ENCODE data around the gene XYLT1.
A peak's percentile ranks its signal among the peaks of the same experiment; 100 is the strongest.

Gene XYLT1

DNA sequence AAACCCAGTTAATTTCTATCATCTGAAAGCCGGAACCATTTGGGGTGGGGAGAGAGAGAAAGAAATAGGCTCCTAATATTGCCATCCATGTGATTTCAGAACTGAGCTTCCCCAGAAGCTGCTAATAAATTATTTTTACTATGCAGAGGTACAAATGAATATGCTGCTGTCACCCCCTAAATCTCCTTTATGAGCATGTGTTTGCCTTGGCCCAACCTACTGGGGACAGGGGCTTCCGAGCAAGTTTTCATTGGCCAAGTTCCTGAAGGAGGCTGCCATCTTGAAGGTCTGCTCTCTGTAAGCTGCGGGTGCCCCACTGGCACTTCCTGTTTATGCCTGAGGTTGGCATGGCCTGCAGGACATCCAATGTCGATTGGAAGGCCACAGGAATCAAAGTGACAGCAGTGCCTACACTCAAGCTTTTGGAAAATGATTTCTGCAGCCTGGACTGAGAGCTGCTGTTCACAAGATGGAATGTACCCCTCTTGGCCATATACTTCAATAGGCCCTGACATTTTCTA is 194.7 kb downstream of the XYLT1 start:
- POLR2A ChIA-PET (ENCODE audit: low non-redundant PET) = no interaction called here
- TF ChIP-seq, protein P1, sequence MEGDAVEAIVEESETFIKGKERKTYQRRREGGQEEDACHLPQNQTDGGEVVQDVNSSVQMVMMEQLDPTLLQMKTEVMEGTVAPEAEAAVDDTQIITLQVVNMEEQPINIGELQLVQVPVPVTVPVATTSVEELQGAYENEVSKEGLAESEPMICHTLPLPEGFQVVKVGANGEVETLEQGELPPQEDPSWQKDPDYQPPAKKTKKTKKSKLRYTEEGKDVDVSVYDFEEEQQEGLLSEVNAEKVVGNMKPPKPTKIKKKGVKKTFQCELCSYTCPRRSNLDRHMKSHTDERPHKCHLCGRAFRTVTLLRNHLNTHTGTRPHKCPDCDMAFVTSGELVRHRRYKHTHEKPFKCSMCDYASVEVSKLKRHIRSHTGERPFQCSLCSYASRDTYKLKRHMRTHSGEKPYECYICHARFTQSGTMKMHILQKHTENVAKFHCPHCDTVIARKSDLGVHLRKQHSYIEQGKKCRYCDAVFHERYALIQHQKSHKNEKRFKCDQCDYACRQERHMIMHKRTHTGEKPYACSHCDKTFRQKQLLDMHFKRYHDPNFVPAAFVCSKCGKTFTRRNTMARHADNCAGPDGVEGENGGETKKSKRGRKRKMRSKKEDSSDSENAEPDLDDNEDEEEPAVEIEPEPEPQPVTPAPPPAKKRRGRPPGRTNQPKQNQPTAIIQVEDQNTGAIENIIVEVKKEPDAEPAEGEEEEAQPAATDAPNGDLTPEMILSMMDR (conservative IDR thresholded peaks at IDR 0.05; ENCODE audit: low read depth) = no peak
- CTCF ChIA-PET = no interaction called here
- no peak for DNase-seq (ENCODE audit: low spot score)
- H3K27ac ChIP-seq = no peak overlapping the region

DNA sequence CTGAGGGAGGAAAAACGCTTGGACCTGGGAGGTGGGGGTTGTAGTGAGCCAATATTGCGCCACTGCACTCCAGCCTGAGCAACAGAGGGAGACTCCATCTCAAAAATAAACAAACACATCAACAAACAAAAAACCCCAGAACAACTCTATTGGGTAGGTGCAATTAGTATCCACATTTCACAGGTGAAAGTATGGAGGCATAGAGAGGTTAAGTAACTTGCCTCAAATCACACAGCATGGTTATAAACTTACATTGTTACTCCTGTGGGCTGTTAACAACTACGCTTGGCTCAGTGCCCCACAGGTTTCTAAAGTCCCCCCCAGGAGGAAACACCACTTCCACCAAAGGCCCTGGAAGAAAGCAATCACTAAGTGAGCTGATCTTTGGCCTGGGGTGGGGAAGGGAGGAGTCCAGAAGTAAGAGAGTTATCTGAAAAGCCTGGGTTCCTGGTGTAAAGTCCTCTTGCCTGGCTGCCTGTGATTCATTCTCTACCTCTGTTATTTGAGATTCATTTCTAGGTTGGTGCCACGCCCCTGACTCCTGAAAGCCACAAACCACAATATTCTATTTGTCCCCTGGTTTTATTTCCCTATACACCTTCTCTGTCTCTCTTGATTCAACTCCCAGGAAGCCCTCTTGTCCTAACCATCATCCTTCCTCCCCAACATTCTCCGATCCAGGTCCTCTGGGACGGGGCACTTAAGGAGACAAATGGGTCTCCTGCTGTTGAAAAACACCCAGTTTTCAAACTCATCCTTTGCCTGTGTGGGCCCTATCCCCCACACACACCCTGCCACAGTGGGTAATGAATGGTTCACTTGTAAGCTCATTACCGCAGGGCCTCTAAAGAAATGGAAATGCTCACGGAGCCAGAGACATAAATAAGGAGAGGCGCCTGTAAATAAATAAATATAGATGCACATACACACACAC is 195.4 kb downstream of the XYLT1 start:
- TF ChIP-seq, protein P1 (conservative IDR thresholded peaks at IDR 0.05; ENCODE audit: low read depth) = no peak
- H3K27ac ChIP-seq = no peak overlapping the region
- ChIA-PET POLR2A (ENCODE audit: low non-redundant PET) (no interaction called here), CTCF (no interaction called here)
- peak; percentile 35 for DNase-seq (ENCODE audit: low spot score)

DNA sequence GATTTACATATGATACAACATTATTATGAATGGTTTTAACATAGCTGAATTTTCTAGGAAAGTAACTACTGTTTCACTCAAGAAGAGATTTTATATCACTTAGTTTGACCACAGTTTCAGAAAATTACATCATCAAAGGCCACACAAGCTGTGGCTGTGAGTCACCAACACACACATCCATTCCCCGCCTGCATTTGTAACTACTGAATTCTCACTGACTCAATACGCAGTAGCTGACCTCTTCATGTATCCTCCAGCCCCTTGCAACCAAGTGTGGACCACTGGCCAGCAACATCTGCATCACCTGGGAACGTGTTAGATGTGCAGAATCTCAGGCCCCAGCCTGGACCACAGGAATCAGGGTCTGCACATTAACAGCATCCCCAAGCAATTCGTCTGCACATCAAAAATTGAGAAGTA is 197.6 kb downstream of the XYLT1 start:
- TF ChIP-seq, protein P1 (conservative IDR thresholded peaks at IDR 0.05; ENCODE audit: low read depth) = no peak
- no peak overlapping the region for H3K27ac ChIP-seq
- peak; percentile 42 for DNase-seq (ENCODE audit: low spot score)
- POLR2A ChIA-PET (ENCODE audit: low non-redundant PET) = no interaction called here
- CTCF ChIA-PET = no interaction called here

DNA sequence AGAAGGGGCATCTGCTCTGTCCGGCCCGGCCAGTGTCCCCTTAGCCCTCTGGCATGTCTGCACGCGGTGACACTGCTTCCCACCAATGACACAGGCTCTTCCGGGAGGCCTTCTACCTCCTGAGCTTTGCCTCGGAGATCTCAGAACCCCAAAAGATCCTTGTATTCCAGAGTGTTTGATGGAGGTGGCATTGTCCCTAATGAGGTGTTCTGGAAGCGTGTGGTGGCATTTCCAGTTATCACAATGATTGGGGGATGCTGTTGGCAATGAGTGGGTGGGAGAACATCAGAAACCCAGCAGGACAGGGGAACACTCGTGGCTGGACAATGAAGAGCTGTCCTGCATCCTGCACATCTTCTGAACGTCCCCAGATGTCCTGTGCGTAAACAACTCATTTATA is 198.0 kb downstream of the XYLT1 start:
- DNase-seq (ENCODE audit: low spot score) = no peak
- ChIA-PET POLR2A (ENCODE audit: low non-redundant PET) (no interaction called here), CTCF (no interaction called here)
- H3K27ac ChIP-seq = no peak overlapping the region
- TF ChIP-seq, protein P1 (conservative IDR thresholded peaks at IDR 0.05; ENCODE audit: low read depth) = no peak

DNA sequence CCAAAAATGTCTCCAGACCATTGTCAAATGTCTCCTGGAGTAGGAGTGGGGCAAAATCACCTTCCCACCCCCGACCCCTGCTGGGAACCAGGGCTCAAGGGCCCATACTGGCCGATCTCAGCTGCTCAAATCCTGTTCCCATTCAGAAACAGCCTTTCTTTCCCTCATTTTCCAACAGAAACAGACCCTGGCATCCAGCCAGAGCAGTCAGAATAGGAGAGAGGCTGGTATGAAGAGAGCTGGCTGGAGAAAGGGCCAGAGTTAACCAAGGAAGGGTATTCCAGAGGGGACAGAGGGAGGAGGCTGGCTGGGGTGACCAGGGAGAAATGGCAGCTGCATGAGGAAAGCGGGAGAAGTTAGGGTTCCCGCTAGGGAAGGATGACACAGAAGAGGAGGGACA is 199.1 kb downstream of the XYLT1 start:
- ChIA-PET CTCF (no interaction called here), POLR2A (ENCODE audit: low non-redundant PET) (no interaction called here)
- H3K27ac ChIP-seq = no peak overlapping the region
- TF ChIP-seq, protein P1 (conservative IDR thresholded peaks at IDR 0.05; ENCODE audit: low read depth) = no peak
- no peak for DNase-seq (ENCODE audit: low spot score)

DNA sequence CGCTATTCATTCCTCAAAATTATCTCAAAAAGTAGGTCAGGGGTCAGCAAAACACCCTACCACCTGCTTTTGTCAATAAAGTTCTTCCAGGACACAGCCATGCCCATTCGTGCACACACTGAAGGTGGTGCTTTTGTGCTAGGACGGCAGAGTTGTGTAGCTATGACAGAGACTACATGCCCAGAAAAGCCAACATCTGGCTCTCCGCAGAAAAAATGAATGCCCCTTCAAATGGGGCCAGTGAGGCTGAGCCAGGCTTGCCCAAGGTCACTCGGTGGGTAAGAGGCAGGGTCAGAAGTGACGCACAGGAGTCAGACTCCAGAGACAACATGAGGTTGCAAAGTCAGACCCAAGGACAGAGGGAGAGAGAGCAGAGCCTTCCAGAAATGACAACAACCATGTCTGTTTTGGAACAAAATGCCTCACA is 200.1 kb downstream of the XYLT1 start:
- ChIA-PET CTCF (no interaction called here), POLR2A (ENCODE audit: low non-redundant PET) (no interaction called here)
- TF ChIP-seq, protein P1 (conservative IDR thresholded peaks at IDR 0.05; ENCODE audit: low read depth) = no peak
- no peak overlapping the region for H3K27ac ChIP-seq
- no peak for DNase-seq (ENCODE audit: low spot score)
